Upper lobe of left lung (tissue), 6 donors: Measurements from ENCODE around the gene LYZL2. TPM values are rescaled to one million over a fixed set of nuclear protein-coding genes. Genes with fewer than 3 reads are reported as not detected.

Experiments used
- total RNA-seq, 6 donors: library from RNA; depleted of rRNA in 4 of 6; stranded (reverse); fragments of >200 nt in 4 of 6; gene quantifications; one replicate each; pipeline versions ENCODE4 v1.1.0 to v1.2.1, GENCODE V29; 2016 to 2021
- donor health status: DM: no; HTN: no; CAD: no; lungs with moderate emphysema.
- donor health status: DM: no; HTN: yes; CAD: no; lungs with severe emphysema.

LYZL2 gene
- total RNA-seq, 6 donors from 2014 or later, result not detected

Other genes starting within 250 kb of the LYZL2 start
- gene MAP3K8, start 195.6 kb downstream of the LYZL2 start, total RNA-seq, result 10 to 100 TPM; 32.5 to 71.2 (median 42.8) TPM